Prostate gland (tissue), 2 donors: ENCODE data around the gene MUC5AC. TPM values are rescaled to one million over a fixed set of nuclear protein-coding genes. Genes with fewer than 3 reads are reported as not detected.

Experiments
- DNase-seq: peaks from one replicate; pipeline ENCODE4 v3.0.0-alpha.2; 2019; ENCODE audit warnings: low spot score
- H3K27ac ChIP-seq, 2 donors: fragments of 200-600 bp; sonication (generic); 2 replicates each; pipeline ENCODE4 v1.5.1; 2017 to 2019
- H3K27me3 ChIP-seq: fragments of 200-600 bp; sonication (generic); replicated peaks from 2 replicates; pipeline ENCODE4 v1.5.1; 2019; ENCODE audit not compliant: insufficient read depth
- H3K36me3 ChIP-seq, 2 donors: fragments of 200-600 bp; sonication (generic); 1 replicate in 1 of 2; 2 replicates in 1 of 2; pipeline versions ENCODE4 v1.5.1 to v1.8.1; 2017 to 2019
- H3K4me1 ChIP-seq: fragments of 200-600 bp; sonication (generic); replicated peaks from 2 replicates; pipeline ENCODE4 v1.5.1; 2019
- H3K4me3 ChIP-seq, 2 donors: fragments of 200-600 bp; sonication (generic); 2 replicates each; pipeline ENCODE4 v1.5.1; 2017 to 2019
- H3K9me3 ChIP-seq: fragments of 200-600 bp; sonication (generic); 2 replicates; pipeline ENCODE4 v1.5.1; 2017
- CTCF ChIP-seq, 4 experiments: fragments of 200-600 bp in 2 of 4; fragments of 450-650 bp in 2 of 4; sonication (generic) in 2 of 4; IDR thresholded peaks; 1 replicate in 3 of 4; 2 replicates in 1 of 4; pipeline ENCODE4 v1.5.1; 2016 to 2019; ENCODE audit warnings: antibody characterized with exemption in 4 of 4, mild to moderate bottlenecking in 2 of 4, moderate library complexity in 2 of 4
- POLR2A ChIP-seq: fragments of 450-650 bp; IDR thresholded peaks from one replicate; pipeline ENCODE4 v1.6.1; 2016; ENCODE audit warnings: antibody characterized with exemption, mild to moderate bottlenecking
- POLR2AphosphoS5 ChIP-seq: sonication (generic); formaldehyde crosslinking; IDR thresholded peaks from one replicate; pipeline ENCODE4 v1.6.1; 2017; ENCODE audit warnings: antibody characterized with exemption
- WGBS: methylation state at CpG from one replicate; pipeline ENCODE4 v1.1.5; 2018; 5-methylcytosine and 5-hydroxymethylcytosine counted together
- intact Hi-C: fragments of 100-400 bp; cut with DNase I; formaldehyde crosslinking; loops from one replicate; pipeline ENCODE4 v1.14.2; 2022
- total RNA-seq, 2 donors: library from RNA; depleted of rRNA; stranded (reverse); fragments of >200 nt; gene quantifications; one replicate each; pipeline ENCODE4 v1.1.0, GENCODE V29; 2016

The MUC5AC gene
- total RNA-seq, 2 donors from 2014 or later, result 0.05 to 0.45 TPM

- peaks cover 9% of the 10 kb centered on the region for H3K4me1 ChIP-seq
- no peaks in the 10 kb centered on the region for H3K36me3 ChIP-seq
- H3K4me3 ChIP-seq, result no peak overlapping the region
- no peaks in the 10 kb centered on the region for H3K27me3 ChIP-seq
- no peak for DNase-seq
- 86% methylated on average over 7 of the region's 22 CpGs for WGBS
- H3K27ac ChIP-seq, result no peak overlapping the region
- no peaks in the 10 kb centered on the region for H3K9me3 ChIP-seq
- TF ChIP-seq POLR2A (no peak), POLR2AphosphoS5 (no peak), CTCF (IDR thresholded peaks at IDR 0.05) (no peak)
- intact Hi-C loops, result no loop called here
Observed at GRCh38 chr11:1204381-1205101, 46.8 kb downstream of the MUC5AC start.

- Histone ChIP-seq H3K36me3 (no peaks in the 10 kb centered on the region), H3K4me1 (peaks cover under 1% of the 10 kb centered on the region), H3K4me3 (no peak overlapping the region), H3K9me3 (no peaks in the 10 kb centered on the region), H3K27me3 (no peaks in the 10 kb centered on the region), H3K27ac (no peak overlapping the region)
- WGBS, result 73% methylated on average over 35 of the region's 35 CpGs
- DNase-seq, result no peak
- intact Hi-C loops, result no loop called here
- TF ChIP-seq POLR2A (no peak), POLR2AphosphoS5 (no peak), CTCF (IDR thresholded peaks at IDR 0.05) (no peak)
Observed at GRCh38 chr11:1205121-1205986, 47.6 kb downstream of the MUC5AC start.

GRCh38 chr11:1205987-1206331 is 48.2 kb downstream of the MUC5AC start:
- Histone ChIP-seq H3K27ac (no peak overlapping the region), H3K36me3 (no peaks in the 10 kb centered on the region), H3K9me3 (no peaks in the 10 kb centered on the region), H3K27me3 (no peaks in the 10 kb centered on the region), H3K4me1 (no peaks in the 10 kb centered on the region), H3K4me3 (no peak overlapping the region)
- WGBS, result 85% methylated on average over 8 of the region's 8 CpGs
- no peak for DNase-seq
- TF ChIP-seq POLR2AphosphoS5 (no peak), POLR2A (no peak), CTCF (IDR thresholded peaks at IDR 0.05) (no peak)
- intact Hi-C loops, result no loop called here

GRCh38 chr11:1206391-1207271 is 48.9 kb downstream of the MUC5AC start:
- TF ChIP-seq CTCF (IDR thresholded peaks at IDR 0.05) (no peak), POLR2A (no peak), POLR2AphosphoS5 (no peak)
- Histone ChIP-seq H3K27me3 (no peaks in the 10 kb centered on the region), H3K4me1 (no peaks in the 10 kb centered on the region), H3K4me3 (no peak overlapping the region), H3K9me3 (no peaks in the 10 kb centered on the region), H3K27ac (no peak overlapping the region), H3K36me3 (no peaks in the 10 kb centered on the region)
- 84% methylated on average over 34 of the region's 38 CpGs for WGBS
- DNase-seq, result no peak
- intact Hi-C loops, result no loop called here
